T-cell (primary cell): Measurements from ENCODE around the gene VEZT. TPM values are rescaled to one million over a fixed set of nuclear protein-coding genes. Genes with fewer than 3 reads are reported as not detected.

Source experiments
- ATAC-seq, 4 experiments: fragments of 200-7000 bp in 3 of 4; fragments of 150-1000 bp in 1 of 4; cut with Tn5 transposase; replicated peaks in 1 of 4; 1 replicate in 3 of 4; 2 replicates in 1 of 4; pipeline ENCODE4 v1.10.0; 2021; ENCODE audit warnings: moderate library complexity in 3 of 4, mild to moderate bottlenecking in 2 of 4, moderate number of reproducible peaks in 1 of 4
- CTCF ChIA-PET, 2 donors: fragments of 300-600 bp; sonication (Branson Sonifier 250); formaldehyde crosslinking; loops; one replicate each; lab custom pipeline; 2022; ENCODE audit warnings: antibody characterized with exemption in 2 of 2; lab: Charles Lee
- POLR2A ChIA-PET, 2 donors: fragments of 300-600 bp; sonication (Branson Sonifier 250); formaldehyde crosslinking; loops; one replicate each; lab custom pipeline; 2022; ENCODE audit warnings: antibody characterized with exemption in 2 of 2; lab: Charles Lee
- DNase-seq, 35 experiments: peaks; one replicate each; pipeline versions ENCODE4 v3.0.0 to v3.0.0-alpha.2; 2013 to 2023
- H3K27ac ChIP-seq: one replicate; pipeline ENCODE4 v1.5.1; 2013; ENCODE audit warnings: low read length
- H3K27me3 ChIP-seq, 2 experiments: replicated peaks in 1 of 2; 1 replicate in 1 of 2; 2 replicates in 1 of 2; pipeline versions ENCODE4 v1.6.1 to v1.7.0; 2013; ENCODE audit warnings: low read length in 1 of 2, mixed read lengths in 1 of 2; ENCODE audit not compliant: control insufficient read depth in 2 of 2, insufficient read depth in 2 of 2; ENCODE audit errors: extremely low read depth in 1 of 2
- H3K36me3 ChIP-seq, 2 donors: 1 replicate in 1 of 2; 2 replicates in 1 of 2; pipeline versions ENCODE4 v1.6.1 to v1.7.0; 2013; ENCODE audit warnings: low read length in 1 of 2; ENCODE audit not compliant: control insufficient read depth in 2 of 2, insufficient read depth in 1 of 2; ENCODE audit errors: extremely low read depth in 1 of 2
- H3K4me1 ChIP-seq, 2 experiments: 1 replicate in 1 of 2; 2 replicates in 1 of 2; pipeline versions ENCODE4 v1.6.1 to v1.7.0; 2013; ENCODE audit warnings: low read length in 2 of 2, mixed read lengths in 1 of 2; ENCODE audit not compliant: insufficient read depth in 2 of 2, control insufficient read depth in 1 of 2; ENCODE audit errors: extremely low read depth in 1 of 2
- H3K4me3 ChIP-seq, 2 donors: 1 replicate in 1 of 2; 2 replicates in 1 of 2; pipeline versions ENCODE4 v1.5.1 to v1.7.0; 2013; ENCODE audit warnings: mild to moderate bottlenecking in 2 of 2, low read length in 1 of 2, moderate library complexity in 1 of 2; ENCODE audit not compliant: control insufficient read depth in 1 of 2; ENCODE audit errors: extremely low read depth in 1 of 2
- H3K9me3 ChIP-seq: 2 replicates; pipeline ENCODE4 v1.7.0; 2013
- H3K27ac Mint-ChIP-seq, 2 donors: one replicate each; pipeline ENCODE4 v1.8.0; 2020 to 2021; ENCODE audit warnings: mild to moderate bottlenecking in 2 of 2, mixed read lengths in 2 of 2
- H3K27me3 Mint-ChIP-seq, 2 donors: one replicate each; pipeline ENCODE4 v1.8.0; 2021 to 2022; ENCODE audit warnings: mixed read lengths in 2 of 2
- H3K36me3 Mint-ChIP-seq: one replicate; pipeline ENCODE4 v1.8.0; 2021; ENCODE audit warnings: mixed read lengths
- H3K4me1 Mint-ChIP-seq, 3 donors: one replicate each; pipeline ENCODE4 v1.8.0; 2020 to 2022; ENCODE audit warnings: mixed read lengths in 3 of 3, mild to moderate bottlenecking in 1 of 3
- H3K4me3 Mint-ChIP-seq, 3 donors: one replicate each; pipeline ENCODE4 v1.8.0; 2020 to 2022; ENCODE audit warnings: mild to moderate bottlenecking in 3 of 3, mixed read lengths in 3 of 3, moderate library complexity in 3 of 3
- H3K9me3 Mint-ChIP-seq, 3 donors: one replicate each; pipeline ENCODE4 v1.8.0; 2020 to 2022; ENCODE audit warnings: mixed read lengths in 3 of 3
- WGBS: methylation state at CpG from one replicate; pipeline ENCODE4 v1.1.5; 2013; ENCODE audit warnings: missing lambda C conversion rate; ENCODE audit not compliant: insufficient coverage; 5-methylcytosine and 5-hydroxymethylcytosine counted together
- total RNA-seq, 35 experiments: library from RNA in 6 of 35; stranded (reverse) in 6 of 35; fragments of 120-200 nt in 1 of 35; gene quantifications; one replicate each; pipeline versions ENCODE4 v1.2.1 to v1.2.4 and lab custom pipeline; 2013 to 2026

Gene VEZT
- total RNA-seq, 5 donors from 2014 or later (not counting 1 experiment from before 2014, with no cell fraction given), result 27.0 to 48.9 (median 36.8) TPM

- POLR2A ChIA-PET, result no interaction called here
- no peaks in the 10 kb centered on the region for H3K9me3 Mint-ChIP-seq
- ATAC-seq (no peak), DNase-seq (no peak)
- Histone ChIP-seq H3K27me3 (no peaks in the 10 kb centered on the region), H3K4me3 (no peak overlapping the region), H3K27ac (no peak overlapping the region), H3K36me3 (peaks cover 2 to 49% of the 10 kb centered on the region in 2 donors), H3K9me3 (no peaks in the 10 kb centered on the region), H3K4me1 (no peaks in the 10 kb centered on the region)
- H3K4me3 Mint-ChIP-seq, result no peak overlapping the region
- CTCF ChIA-PET, result no interaction called here
- H3K36me3 Mint-ChIP-seq, result peaks cover 59% of the 10 kb centered on the region
- peaks cover 0 to 2% (median 0%) of the 10 kb centered on the region in 3 donors for H3K4me1 Mint-ChIP-seq
- H3K27me3 Mint-ChIP-seq, result no peaks in the 10 kb centered on the region
- H3K27ac Mint-ChIP-seq, result no peak overlapping the region
- WGBS, result 100% methylated on average over 4 of the region's 4 CpGs
Observed at GRCh38 chr12:95279856-95280255, 62.2 kb downstream of the VEZT start.

- CTCF ChIA-PET, result interaction anchor here in 1 of 2 donors (0.6 kb wide), 1 partner anchor 120 kb away, joined by 3 read pairs; no protein-coding TSS in a partner anchor
- 100% methylated on average over 3 of the region's 6 CpGs for WGBS
Observed at GRCh38 chr12:95282266-95282665, 64.7 kb downstream of the VEZT start.

GRCh38 chr12:95283371-95283770 is 65.8 kb downstream of the VEZT start:
- peaks cover 0 to 2% (median 0%) of the 10 kb centered on the region in 3 donors for H3K4me1 Mint-ChIP-seq
- H3K27ac ChIP-seq, result no peak overlapping the region
- H3K36me3 ChIP-seq, result peaks cover 0 to 40% of the 10 kb centered on the region in 2 donors
- CTCF ChIA-PET, result no interaction called here
- ATAC-seq (no peak), DNase-seq (no peak)
- POLR2A ChIA-PET, result interaction anchor here in 1 of 2 donors (0.6 kb wide), 1 partner anchor 667 kb away, joined by 4 read pairs; no protein-coding TSS in a partner anchor
- H3K4me3 ChIP-seq, result no peak overlapping the region
- no peaks in the 10 kb centered on the region for H3K27me3 Mint-ChIP-seq
- H3K36me3 Mint-ChIP-seq, result peaks cover 55% of the 10 kb centered on the region
- H3K4me3 Mint-ChIP-seq, result no peak overlapping the region
- H3K9me3 Mint-ChIP-seq, result no peaks in the 10 kb centered on the region
- no peak overlapping the region for H3K27ac Mint-ChIP-seq
- no peaks in the 10 kb centered on the region for H3K9me3 ChIP-seq
- no peaks in the 10 kb centered on the region for H3K4me1 ChIP-seq
- WGBS, result no CpG with 5 or more reads among the region's 1 CpG
- H3K27me3 ChIP-seq, result no peaks in the 10 kb centered on the region

More at GRCh38 chr12:95282266-95282665, 64.7 kb downstream of the VEZT start:
- H3K27me3 Mint-ChIP-seq, result no peaks in the 10 kb centered on the region
- H3K9me3 ChIP-seq, result no peaks in the 10 kb centered on the region
- H3K27me3 ChIP-seq, result no peaks in the 10 kb centered on the region
- POLR2A ChIA-PET, result interaction anchor here in 1 of 2 donors (0.7 kb wide), 1 partner anchor 707 kb away, joined by 3 read pairs; no protein-coding TSS in a partner anchor
- H3K36me3 Mint-ChIP-seq, result peaks cover 57% of the 10 kb centered on the region
- H3K9me3 Mint-ChIP-seq, result no peaks in the 10 kb centered on the region
- no peaks in the 10 kb centered on the region for H3K4me1 ChIP-seq
- no peak overlapping the region for H3K27ac ChIP-seq
- ATAC-seq (no peak), DNase-seq (no peak)
- no peak overlapping the region for H3K4me3 ChIP-seq
- peaks cover 0 to 45% of the 10 kb centered on the region in 2 donors for H3K36me3 ChIP-seq
- peaks cover 0 to 2% (median 0%) of the 10 kb centered on the region in 3 donors for H3K4me1 Mint-ChIP-seq
- no peak overlapping the region for H3K27ac Mint-ChIP-seq
- H3K4me3 Mint-ChIP-seq, result no peak overlapping the region

GRCh38 chr12:95286713-95287112 is 69.1 kb downstream of the VEZT start:
- H3K27ac Mint-ChIP-seq, result no peak overlapping the region
- Histone ChIP-seq H3K9me3 (no peaks in the 10 kb centered on the region), H3K4me3 (no peak overlapping the region), H3K27me3 (no peaks in the 10 kb centered on the region), H3K36me3 (peaks cover 0 to 23% of the 10 kb centered on the region in 2 donors), H3K4me1 (no peaks in the 10 kb centered on the region), H3K27ac (no peak overlapping the region)
- no peaks in the 10 kb centered on the region for H3K27me3 Mint-ChIP-seq
- ATAC-seq (no peak), DNase-seq (no peak)
- ChIA-PET CTCF (interaction anchor here in 1 of 2 donors (0.6 kb wide), 1 partner anchor 1230 kb away, joined by 4 read pairs; no protein-coding TSS in a partner anchor), POLR2A (interaction anchor here in 1 of 2 donors (0.7 kb wide), 1 partner anchor 31 kb away, joined by 5 read pairs; no protein-coding TSS in a partner anchor)
- WGBS, result no CpG with 5 or more reads among the region's 3 CpGs
- H3K36me3 Mint-ChIP-seq, result peaks cover 47% of the 10 kb centered on the region
- H3K9me3 Mint-ChIP-seq, result no peaks in the 10 kb centered on the region
- no peaks in the 10 kb centered on the region for H3K4me1 Mint-ChIP-seq
- H3K4me3 Mint-ChIP-seq, result no peak overlapping the region

- ChIA-PET CTCF (interaction anchor here in 1 of 2 donors (0.5 kb wide), 1 partner anchor 243 kb away, joined by 3 read pairs; no protein-coding TSS in a partner anchor), POLR2A (no interaction called here)
- DNase-seq (no peak), ATAC-seq (no peak)
- H3K4me3 ChIP-seq, result no peak overlapping the region
- peaks cover 5 to 13% of the 10 kb centered on the region in 2 donors for H3K36me3 ChIP-seq
- no peak overlapping the region for H3K27ac ChIP-seq
- no peaks in the 10 kb centered on the region for H3K4me1 ChIP-seq
- H3K9me3 ChIP-seq, result no peaks in the 10 kb centered on the region
- Mint-ChIP-seq H3K4me1 (no peaks in the 10 kb centered on the region), H3K27ac (no peak overlapping the region), H3K9me3 (no peaks in the 10 kb centered on the region), H3K4me3 (no peak overlapping the region), H3K27me3 (no peaks in the 10 kb centered on the region), H3K36me3 (peaks cover 33% of the 10 kb centered on the region)
- no peaks in the 10 kb centered on the region for H3K27me3 ChIP-seq
- WGBS, result 100% methylated on average over 1 of the region's 2 CpGs
Observed at GRCh38 chr12:95291501-95291900, 73.9 kb downstream of the VEZT start.

- DNase-seq, result no peak
- H3K9me3 Mint-ChIP-seq, result no peaks in the 10 kb centered on the region
- POLR2A ChIA-PET, result interaction anchor here in 1 of 2 donors (0.6 kb wide), 1 partner anchor 83 kb away, joined by 10 read pairs; no protein-coding TSS in a partner anchor
- Histone ChIP-seq H3K4me1 (no peaks in the 10 kb centered on the region), H3K27ac (no peak overlapping the region), H3K27me3 (no peaks in the 10 kb centered on the region), H3K4me3 (no peak overlapping the region), H3K36me3 (peaks cover 3 to 30% of the 10 kb centered on the region in 2 donors), H3K9me3 (no peaks in the 10 kb centered on the region)
- 100% methylated on average over 4 of the region's 5 CpGs for WGBS
- no peaks in the 10 kb centered on the region for H3K27me3 Mint-ChIP-seq
- peaks cover 48% of the 10 kb centered on the region for H3K36me3 Mint-ChIP-seq
- no peak overlapping the region for H3K27ac Mint-ChIP-seq
- CTCF ChIA-PET, result interaction anchor here in 1 of 2 donors (0.9 kb wide), 1 partner anchor 10 kb away, joined by 4 read pairs; no protein-coding TSS in a partner anchor
- ATAC-seq, result no peak
- no peak overlapping the region for H3K4me3 Mint-ChIP-seq
- no peaks in the 10 kb centered on the region for H3K4me1 Mint-ChIP-seq
Observed at GRCh38 chr12:95298916-95299315, 81.3 kb downstream of the VEZT start.
